Measurements from ENCODE around the gene SMYD3.

DNA sequence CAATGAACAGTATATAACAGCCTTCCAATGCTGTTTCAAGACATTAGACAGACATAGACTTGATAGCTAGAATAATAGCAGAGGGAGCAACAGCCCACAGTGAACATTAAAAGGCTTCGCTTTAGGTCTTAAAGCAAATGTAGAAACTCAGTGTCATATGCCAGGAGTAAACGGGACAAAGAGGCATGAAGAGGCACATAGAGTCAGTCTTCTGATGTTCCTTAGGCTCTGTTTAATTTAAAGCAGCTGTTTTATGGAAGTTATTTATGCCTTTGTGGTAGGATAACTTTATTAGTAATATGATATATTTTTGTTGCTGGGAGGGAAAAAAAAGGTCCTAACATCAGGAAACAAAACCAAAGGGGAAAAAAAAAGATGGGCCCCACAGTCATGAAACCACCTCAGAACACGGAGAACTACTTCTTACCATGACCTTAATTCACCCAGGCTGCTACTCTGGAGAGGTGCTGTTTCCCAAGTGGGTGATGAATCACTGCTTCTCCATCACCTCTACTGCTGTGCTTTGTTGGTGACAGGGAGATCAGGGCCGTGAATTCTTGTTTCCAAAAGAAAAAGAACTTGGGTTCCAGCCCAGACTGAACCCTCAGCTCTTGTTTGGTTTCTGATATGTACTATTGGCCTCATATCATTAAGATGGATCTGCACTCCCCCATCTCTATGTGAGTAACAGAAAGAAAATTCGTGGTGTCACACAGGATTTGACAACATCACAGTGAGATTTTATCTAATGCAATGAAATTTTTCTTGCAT, 735.4 kb downstream of the SMYD3 start:
- TF ChIP-seq SUZ12 (IDR thresholded peaks at IDR 0.05; ENCODE audit: extremely low read depth, insufficient read depth, insufficient read length): no peak
- no peak for TF ChIP-seq YY1 (IDR thresholded peaks at IDR 0.05; ENCODE audit: insufficient read depth, insufficient read length)
